ENCODE results near the gene PEAK3.

Gene PEAK3

DNA sequence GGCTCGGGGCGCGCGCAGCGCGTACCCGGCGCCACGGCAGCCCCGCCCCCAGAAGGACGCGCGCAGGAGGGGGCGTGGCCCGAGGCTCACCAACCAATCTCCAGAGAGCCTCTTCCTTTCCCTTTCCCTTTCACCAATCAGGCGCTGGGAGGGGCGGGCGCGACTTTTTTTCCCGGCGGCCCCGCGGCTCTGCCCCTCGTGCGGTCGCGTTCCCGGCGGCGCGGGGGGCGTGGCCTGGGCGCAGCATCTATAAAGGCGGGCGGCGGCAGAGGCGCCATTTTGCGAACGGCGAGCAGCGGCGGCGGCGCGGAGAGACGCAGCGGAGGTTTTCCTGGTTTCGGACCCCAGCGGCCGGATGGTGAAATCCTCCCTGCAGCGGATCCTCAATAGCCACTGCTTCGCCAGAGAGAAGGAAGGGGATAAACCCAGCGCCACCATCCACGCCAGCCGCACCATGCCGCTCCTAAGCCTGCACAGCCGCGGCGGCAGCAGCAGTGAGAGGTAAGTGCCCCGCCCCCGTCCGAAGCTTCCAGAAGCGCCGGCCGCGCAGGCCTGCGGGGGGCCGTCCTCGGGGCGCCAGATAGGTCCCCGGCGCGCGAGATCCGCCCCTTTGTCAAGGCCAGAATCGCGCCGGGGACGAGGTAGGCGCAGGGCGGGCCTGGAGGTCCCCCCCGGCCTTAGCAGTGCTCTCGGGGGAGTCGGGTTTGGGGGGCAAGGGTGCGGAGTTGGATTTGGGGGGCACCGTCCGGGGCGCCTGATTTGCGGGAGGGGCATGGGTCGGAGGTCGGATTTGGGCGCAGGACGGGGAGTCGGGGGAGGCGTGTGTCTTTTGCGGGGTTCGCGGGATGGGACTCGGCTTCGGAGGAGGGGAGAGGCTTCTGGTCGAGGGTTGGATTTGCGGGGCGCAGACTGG lies 12.5 kb downstream of the PEAK3 start:
- FAIRE-seq = no peak

- FAIRE-seq = no peak
Measured at GRCh38 chr19:2268861-2269243, 13.1 kb downstream of the PEAK3 start.

GRCh38 chr19:2268480-2268830 lies 13.5 kb downstream of the PEAK3 start:
- FAIRE-seq = no peak

GRCh38 chr19:2266183-2266993 lies 15.6 kb downstream of the PEAK3 start:
- FAIRE-seq = no peak

- FAIRE-seq = no peak
Measured at GRCh38 chr19:2261438-2262172, 20.4 kb downstream of the PEAK3 start.

DNA sequence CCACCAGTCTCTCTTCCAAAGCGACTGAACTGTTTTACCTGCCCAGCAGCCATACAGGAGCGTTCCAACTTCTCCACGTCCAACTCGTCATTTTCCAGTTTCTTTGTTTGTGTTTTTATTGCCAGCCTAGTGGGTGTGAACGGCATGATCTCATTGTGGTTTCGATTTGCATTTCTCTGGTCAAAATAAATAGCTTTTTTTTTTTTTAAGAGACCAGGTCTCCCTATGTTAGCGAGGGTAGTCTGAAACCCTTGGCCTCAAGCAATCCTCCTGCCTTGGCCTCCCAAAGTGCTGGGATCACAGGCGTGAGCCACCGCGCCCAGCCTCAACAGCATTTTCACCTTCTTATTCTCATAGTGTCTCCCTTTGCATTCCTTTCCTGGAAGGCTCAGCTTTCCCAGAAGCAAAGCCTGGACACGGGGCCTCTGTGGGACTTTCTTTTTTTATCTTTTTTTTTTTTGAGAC lies 21.6 kb downstream of the PEAK3 start:
- FAIRE-seq = no peak

GRCh38 chr19:2259336-2259735 lies 22.6 kb downstream of the PEAK3 start:
- no peak for FAIRE-seq

- no peak for FAIRE-seq
Measured at GRCh38 chr19:2255982-2256685, 25.8 kb downstream of the PEAK3 start, which contains the start of gene JSRP1. TSS of gene JSRP1 (minus strand) at chr19:2256417. CDS start at chr19:2255314, 1,103 bp downstream.

GRCh38 chr19:2255112-2255845 lies 26.7 kb downstream of the PEAK3 start:
- no peak for FAIRE-seq

DNA sequence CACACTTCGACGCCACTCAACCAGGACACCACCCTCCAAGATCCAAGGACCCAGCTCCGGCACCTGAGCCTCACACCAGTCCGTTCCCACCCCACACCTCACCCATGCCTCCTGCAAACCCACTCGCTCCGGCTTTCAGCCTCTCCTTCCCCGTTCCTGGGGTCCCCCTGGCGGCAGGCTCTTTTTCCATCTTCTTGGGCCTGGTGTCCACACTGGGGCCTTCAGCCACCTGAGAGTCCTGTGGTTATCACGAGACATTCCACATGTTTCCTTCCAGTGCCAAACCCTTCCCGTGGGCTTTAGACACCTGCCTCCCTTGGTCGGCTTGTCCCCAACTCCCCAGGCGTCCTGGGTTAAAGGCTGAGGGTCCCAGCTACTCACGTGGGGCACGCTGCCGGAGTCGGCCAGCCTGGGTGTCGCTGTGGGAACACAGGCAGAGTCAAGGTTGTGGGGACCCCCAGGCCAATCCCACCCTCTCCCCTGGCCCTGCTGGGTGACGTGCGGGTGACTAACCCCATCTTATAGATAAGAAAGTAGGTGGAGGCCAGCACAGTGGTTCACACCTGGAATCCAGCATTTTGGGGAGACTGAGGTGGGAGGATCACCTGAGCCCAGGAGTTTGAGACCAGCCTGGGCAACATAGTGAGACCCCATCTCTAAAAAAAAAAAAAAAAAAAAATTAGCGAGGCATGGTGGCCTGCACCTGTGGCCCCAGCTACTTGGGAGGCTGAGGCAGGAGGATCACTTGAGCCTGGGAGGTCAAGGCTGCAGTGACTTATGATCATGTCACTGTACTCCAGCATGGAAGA lies 27.7 kb downstream of the PEAK3 start:
- no peak for FAIRE-seq

DNA sequence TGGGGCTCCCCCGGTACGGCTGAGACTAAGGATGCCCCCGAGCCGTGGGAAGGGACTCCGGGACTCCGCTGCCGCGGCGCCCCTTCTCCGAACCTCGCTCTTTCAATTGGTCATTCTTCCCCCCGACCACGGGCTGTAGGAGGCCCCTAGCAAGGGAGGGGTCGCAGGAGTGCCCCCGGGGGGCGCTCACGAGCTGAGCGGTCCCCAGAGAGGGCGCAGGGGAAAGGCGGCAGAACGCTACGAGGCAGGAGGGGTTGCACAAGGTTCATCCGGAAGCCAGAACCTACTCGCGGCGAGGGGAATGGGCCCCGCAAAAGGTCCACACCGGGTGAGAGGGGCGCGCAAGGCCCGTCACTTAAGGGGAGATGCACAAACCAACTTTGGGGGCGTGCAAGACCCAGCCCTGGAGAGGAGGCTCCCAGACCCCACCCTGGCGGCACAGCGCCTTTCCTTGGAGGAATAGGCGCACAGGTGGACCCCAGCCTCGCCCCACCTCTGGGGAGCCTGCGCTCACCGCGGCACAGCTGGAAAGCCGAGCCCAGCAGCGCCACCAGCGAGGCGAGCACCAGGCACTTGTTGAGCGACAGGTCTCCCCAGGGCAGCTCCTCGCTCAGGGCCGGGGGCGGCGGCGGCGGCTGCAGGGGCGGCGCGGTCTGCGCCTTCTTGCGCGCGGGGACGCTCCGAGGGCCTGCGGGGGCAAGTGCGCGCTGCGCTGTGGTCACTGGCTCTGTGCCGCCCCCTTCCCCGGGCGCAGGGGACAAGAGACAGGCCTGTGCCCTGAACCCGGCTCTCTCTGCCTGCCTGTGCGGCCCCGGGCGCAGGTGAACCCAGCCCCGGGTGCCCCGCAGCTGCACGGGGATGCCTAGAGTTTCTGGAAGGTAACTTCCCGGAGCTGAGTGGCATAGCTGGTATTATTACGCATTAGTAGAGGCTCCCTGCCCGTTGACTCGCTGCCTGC lies 28.6 kb downstream of the PEAK3 start:
- FAIRE-seq = no peak

DNA sequence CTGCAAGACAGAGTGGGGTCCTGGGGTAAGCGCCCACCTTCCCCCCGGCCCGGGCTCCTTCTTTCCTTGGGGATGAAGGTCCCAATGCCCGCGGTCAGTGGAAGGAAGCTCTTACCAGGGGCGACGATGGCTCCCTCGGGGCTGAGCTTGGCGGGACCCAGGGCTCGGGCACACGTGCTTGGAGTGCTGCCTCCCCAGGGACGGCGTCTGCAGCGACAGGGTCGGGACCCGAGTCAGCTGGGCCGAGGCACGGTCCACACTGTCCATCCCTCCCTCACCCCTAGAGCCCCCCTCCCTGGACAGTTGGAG lies 29.2 kb downstream of the PEAK3 start:
- no peak for FAIRE-seq

DNA sequence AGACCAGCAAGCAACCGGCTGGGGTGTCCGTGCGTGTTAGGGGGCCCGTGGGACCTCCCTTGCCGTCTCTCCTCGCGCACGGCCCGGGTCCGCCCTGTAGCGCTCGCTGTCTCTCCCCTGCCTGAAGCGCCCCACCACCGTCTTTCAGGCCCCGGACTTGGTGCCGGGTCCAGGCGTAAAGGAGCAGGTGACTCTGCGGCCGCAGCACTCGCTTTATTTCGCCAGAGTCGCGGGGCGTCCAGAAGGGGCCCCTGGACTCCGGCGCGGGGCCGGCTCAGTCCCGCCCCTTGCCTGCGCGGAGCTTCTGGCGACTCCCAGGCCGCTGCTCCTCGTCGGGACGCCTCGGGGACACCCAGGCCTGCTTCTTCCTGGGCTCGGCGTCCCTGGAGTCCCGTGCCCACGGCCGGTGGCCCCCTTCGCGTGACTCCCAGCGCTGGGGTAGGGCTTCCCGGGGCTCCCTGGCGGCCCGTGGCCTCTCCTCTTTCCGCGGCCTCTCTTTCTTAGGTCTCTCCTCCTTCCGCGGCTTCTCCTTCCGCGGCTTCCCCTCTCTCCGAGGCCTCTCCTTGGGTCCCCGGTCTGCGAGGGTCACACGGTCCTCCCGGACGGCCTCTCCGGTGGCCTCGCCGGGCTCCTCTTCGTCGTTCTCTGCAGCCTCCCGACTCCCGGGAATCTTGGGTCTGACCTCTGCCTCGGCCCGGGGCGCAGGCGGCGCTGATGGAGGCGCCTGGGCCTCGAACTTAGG lies 29.7 kb downstream of the PEAK3 start:
- no peak for FAIRE-seq

DNA sequence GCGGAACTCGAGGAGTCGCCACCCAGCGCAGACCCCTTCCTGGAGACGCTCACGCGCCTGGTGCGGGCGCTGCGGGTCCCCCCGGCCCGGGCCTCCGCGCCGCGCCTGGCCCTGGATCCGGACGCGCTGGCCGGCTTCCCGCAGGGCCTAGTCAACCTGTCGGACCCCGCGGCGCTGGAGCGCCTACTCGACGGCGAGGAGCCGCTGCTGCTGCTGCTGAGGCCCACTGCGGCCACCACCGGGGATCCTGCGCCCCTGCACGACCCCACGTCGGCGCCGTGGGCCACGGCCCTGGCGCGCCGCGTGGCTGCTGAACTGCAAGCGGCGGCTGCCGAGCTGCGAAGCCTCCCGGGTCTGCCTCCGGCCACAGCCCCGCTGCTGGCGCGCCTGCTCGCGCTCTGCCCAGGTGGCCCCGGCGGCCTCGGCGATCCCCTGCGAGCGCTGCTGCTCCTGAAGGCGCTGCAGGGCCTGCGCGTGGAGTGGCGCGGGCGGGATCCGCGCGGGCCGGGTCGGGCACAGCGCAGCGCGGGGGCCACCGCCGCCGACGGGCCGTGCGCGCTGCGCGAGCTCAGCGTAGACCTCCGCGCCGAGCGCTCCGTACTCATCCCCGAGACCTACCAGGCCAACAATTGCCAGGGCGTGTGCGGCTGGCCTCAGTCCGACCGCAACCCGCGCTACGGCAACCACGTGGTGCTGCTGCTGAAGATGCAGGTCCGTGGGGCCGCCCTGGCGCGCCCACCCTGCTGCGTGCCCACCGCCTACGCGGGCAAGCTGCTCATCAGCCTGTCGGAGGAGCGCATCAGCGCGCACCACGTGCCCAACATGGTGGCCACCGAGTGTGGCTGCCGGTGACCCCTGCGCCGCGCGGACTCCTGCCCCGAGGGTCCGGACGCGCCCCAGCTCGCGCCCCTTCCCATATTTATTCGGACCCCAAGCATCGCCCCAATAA lies 30.6 kb downstream of the PEAK3 start:
- no peak for FAIRE-seq

DNA sequence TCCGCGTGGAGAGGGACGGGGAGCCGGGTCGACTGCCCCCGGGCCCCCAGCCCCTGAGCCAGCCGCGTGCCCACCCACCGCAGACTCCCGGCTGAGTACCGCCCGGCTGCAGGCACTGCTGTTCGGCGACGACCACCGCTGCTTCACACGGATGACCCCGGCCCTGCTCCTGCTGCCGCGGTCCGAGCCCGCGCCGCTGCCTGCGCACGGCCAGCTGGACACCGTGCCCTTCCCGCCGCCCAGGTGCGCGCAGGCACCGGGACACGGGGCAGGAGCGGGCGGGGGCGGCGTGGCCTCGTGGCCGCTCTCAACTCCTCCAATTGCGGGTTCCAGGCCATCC lies 31.2 kb downstream of the PEAK3 start:
- FAIRE-seq = no peak

DNA sequence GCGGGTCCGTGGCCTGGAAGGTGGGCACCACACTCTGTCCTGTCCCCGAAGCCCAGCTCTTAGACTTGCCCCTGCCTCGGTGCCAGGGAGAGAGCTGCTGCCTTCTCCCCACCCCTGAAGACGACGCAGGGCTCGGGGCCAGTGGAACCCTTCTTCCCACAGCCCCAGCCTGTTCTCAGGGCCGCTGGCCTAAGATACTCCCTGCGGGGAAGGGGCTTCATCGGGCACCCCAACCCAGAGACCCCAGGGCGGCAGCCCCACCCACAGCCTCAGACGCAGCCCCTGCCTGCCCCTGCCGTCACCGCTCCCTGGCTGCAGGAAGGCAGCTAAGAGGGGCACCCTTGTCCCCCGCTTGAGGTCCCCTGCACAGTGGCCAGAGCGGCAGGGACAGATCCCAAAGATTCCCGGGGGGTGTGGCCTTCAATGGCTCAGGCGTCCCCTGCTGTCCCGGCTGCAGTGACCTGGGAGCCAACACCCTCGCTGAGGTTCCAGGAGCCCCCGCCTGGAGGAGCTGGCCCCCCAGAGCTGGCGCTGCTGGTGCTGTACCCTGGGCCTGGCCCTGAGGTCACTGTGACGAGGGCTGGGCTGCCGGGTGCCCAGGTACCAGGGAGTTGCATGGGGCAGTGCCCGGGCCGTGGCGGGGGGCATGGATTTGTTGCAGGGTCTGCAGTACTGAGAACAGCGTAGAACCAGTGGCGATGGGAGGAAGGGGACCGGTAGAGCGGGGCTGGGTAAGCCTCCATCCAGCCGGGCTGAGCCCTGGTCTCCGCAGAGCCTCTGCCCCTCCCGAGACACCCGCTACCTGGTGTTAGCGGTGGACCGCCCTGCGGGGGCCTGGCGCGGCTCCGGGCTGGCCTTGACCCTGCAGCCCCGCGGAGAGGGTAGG lies 31.9 kb downstream of the PEAK3 start:
- no peak for FAIRE-seq
